ENCODE data around the gene VSTM5.
A peak's percentile ranks its signal among the peaks of the same experiment; 100 is the strongest.
"Not testable (repeated sequence)": the region's sequence is repeated elsewhere in the genome, so short reads cannot be mapped to it uniquely, and the experiment has no call there.

The VSTM5 gene, protein sequence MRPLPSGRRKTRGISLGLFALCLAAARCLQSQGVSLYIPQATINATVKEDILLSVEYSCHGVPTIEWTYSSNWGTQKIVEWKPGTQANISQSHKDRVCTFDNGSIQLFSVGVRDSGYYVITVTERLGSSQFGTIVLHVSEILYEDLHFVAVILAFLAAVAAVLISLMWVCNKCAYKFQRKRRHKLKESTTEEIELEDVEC

GRCh38 chr11:93850594-93851018, at the start of gene VSTM5:
Gene VSTM5, minus strand, starts transcription at chr11:93850618. Its CDS starts 116 bp downstream, at chr11:93850502.
- no peak for DNase-seq (ENCODE audit: low read depth)

DNA sequence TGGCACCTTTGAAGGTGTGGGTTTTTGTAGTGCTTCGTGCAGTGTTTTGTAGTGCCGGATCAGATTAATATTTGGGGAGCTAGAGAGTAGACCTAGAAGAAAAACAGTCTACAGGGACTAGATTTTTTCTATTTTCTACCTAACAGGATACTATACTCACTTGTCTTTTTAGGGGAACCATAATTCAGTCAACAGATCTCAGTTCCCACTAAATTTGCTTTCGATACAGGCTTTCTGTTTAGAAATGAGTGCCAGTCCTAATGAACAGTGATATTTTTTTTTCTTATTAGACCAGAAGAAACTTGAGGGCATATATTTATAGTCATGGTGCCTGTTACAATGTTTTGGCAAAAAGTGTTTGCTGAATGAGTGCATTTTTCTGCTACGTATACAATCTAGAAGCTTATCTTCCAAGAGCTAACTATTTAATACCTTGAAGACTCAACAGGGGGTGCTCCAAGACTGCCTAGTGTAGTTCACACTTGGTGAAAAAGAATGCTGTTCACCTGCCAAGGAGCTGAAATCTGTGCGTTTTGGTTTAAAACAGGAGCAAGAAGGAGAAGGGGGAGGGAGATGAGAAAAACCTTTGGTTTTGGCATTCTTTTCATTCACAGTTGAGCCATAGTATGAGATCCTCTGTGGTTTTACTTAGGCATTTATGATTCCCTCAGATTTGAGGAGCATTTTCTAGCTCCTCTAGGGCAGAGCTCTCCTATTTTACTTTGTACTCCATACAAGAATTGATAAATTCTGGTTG, 44.9 kb upstream of the VSTM5 start:
- peak; percentile 54 for DNase-seq (ENCODE audit: low read depth)

DNA sequence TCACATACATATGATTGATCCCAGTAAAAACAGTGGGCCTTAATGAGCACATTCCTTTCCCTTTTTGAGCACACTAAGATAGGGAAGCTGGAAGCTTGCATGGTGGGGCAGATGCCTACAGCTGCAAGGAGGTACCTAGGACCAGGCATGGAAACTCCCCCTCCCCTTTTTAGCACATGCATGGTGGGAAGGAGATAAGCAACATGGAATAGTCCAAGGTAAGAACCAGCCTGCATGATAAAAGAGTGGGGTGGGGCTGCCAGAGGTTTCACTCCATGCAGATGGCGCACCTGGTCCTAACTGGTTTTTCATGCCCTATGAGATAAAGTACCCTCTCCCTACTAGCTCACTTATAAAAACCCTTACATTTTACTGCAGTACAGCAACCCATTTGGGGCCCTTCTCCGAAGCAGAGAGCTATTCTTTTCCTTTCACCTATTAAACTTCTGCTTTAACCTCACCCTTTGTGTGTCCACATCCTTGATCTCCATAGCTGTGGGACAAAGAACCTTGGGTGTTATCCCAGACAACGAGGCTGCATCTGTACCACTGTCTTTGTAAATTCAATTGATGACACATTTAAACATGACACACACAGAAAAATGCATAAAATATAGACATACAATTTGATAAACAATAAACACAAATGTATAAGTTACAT, 40.1 kb upstream of the VSTM5 start:
- no peak for DNase-seq (ENCODE audit: low read depth)

DNA sequence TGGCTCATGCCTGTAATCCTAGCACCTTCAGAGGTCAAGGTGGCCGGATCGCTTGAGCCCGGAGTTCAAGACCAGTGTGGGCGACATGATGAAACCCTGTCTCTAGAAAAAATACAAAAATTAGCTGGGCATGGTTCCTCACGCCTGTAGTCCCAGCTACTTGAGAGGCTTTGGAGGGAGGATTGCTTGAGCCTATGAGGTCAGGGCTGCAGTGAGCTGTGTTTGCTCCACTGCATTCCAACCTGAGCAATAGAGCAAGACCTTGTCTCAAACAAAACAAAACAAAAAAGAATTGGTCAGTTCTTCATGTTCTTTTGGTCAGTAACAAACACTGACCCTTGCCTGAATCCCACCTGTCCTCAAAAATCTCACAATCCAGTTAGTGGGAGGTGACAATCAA, 36.7 kb upstream of the VSTM5 start:
- DNase-seq (ENCODE audit: low read depth): no peak

- not testable (repeated sequence) for DNase-seq (ENCODE audit: low read depth)
These were observed 28.7 kb upstream of the VSTM5 start for GRCh38 chr11:93879114-93879513.

- DNase-seq (ENCODE audit: low read depth): no peak
These were observed 25.2 kb upstream of the VSTM5 start for GRCh38 chr11:93875637-93876036.

GRCh38 chr11:93871526-93871925, 21.1 kb upstream of the VSTM5 start:
- DNase-seq (ENCODE audit: low read depth): no peak

DNA sequence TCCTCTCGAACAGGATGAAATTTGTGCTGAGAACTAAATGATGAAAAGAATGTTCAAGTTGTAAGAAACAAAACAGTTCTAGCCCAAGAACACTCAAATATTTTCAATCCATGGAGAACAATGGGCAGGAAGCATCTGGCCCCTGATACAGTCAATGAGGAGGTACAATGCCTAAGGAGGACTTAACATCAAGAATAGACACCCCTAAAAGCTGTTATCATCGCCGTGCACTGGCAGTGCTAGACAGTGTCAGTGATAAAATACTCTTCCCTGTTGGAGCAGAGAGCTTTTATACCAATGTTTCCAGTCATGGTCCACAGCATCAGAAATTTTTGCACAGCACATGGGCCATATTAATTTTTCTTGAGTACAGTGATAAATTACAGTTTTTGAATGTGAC, 20.2 kb upstream of the VSTM5 start:
- DNase-seq (ENCODE audit: low read depth): no peak

DNA sequence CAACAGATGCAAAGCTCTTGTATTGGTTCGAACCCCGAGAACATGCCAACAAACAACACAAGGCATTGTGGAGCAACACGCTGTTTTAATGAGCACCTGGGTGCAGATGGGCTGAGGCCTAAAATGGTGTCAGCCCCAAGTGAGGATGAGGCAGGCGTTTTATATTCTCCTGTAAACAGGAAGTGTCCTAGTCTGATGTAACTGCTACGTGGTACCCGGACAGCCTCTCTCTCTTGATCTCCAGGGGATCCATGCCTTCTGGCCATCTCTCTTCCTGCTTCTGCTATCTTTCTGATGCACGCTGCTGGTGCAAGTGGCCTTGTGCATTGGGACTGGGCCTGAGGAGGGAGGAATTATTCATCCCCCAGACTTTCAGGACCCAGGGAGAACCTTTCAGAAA, 19.4 kb upstream of the VSTM5 start:
- DNase-seq (ENCODE audit: low read depth): no peak

DNA sequence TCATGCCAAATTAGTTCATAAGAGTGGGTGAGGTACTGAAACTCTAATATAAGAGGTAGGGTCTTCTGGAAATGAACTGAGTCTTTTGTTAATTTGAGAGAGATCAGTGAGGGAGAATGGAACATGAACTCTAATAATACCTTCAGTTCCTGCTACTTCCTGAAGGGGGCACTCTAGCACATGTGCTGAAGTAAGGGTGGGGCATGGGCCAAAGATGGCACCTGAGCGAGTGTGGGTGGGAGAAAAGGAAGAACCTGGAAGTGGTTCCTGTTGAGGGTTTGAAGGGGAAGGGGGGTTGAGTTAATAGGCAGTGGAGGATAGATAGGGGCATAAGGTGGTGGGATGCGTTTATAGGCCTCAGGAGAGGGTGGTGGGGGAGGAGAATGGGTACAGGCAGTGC, 18.0 kb upstream of the VSTM5 start:
- not testable (repeated sequence) for DNase-seq (ENCODE audit: low read depth)

GRCh38 chr11:93861808-93862207, 11.4 kb upstream of the VSTM5 start:
- no peak for DNase-seq (ENCODE audit: low read depth)

DNA sequence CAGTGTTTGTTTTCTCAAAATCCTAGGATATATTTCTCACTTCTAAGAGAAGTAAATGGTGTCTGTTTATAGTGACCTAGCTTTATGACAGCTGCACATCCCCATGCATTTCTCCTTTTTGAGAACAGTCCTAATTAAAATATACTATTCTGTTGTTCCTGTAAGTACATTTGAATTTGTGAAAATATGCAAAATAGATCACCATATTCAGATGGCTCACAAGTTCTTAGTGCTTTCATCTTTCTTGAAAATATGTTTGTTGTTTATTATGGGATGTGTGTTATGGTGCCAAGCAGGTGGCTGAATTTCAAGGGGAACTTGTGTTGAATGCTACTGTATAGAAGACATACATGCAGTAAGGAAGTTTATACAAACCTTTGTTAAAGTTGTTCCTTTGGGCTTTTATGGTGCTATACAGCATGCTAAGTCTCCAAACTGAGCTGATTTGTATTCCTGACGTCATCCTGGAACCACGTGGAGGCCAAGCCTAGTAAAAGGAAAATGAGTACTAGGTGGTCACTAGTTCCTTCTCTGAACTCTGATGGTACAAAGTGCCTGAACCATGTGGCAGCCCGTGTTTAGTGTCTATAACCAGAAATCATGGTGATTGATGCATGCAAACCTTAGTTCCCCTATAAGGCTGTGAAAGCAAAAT, 7.8 kb upstream of the VSTM5 start:
- DNase-seq (ENCODE audit: low read depth): no peak

DNA sequence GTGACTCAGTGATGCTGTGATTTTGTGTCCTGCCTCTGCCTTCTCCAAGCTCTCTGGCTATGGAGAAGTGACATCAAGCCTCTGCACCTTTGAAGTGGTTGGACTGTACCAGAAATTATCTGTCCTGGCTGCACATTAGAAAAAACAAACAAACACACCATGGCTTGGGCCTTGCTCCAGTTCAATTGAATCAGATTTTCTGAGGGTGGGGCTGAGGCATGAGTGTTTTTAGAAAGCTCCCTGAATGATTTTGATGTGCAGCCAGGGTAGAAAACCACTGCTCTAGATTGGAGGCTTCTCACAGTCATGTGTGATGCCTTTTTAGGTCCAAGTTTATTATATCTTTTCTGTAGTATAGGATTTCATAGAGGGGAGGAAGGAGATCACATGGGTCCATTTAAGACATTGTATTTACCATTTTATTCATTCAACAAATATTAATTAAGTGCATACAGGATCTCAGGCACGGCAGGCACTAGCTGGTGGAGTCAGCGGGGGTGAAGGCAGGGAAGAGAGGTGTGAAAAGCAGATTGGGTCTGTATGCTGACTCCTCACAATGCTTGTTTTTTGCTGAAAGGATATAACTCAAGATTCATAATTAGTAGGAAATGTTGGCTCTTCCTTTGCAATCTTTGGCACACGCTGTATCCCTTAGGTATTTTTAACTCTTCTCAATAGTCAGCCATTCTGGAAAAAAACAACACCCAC, 7.1 kb upstream of the VSTM5 start:
- no peak for DNase-seq (ENCODE audit: low read depth)

DNA sequence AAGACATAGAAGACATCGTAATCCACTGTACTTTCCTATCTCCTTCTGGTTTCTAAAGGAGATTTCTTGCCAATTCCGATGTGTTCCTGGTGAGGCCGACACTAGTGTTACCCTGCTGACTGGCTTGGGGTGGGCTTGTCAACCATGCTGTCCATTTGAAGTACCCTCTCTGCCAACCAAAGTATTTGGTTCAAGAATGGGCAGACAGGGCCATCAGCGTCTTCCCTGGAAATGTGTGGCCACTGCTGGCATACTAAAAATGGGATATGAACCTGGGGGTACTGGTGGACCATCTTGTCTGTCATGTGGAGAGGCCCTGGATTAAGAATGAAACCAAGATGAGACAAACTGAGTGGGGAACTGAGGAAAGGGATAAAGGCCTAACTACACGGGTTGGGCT, 1.8 kb upstream of the VSTM5 start:
- no peak for DNase-seq (ENCODE audit: low read depth)

DNA sequence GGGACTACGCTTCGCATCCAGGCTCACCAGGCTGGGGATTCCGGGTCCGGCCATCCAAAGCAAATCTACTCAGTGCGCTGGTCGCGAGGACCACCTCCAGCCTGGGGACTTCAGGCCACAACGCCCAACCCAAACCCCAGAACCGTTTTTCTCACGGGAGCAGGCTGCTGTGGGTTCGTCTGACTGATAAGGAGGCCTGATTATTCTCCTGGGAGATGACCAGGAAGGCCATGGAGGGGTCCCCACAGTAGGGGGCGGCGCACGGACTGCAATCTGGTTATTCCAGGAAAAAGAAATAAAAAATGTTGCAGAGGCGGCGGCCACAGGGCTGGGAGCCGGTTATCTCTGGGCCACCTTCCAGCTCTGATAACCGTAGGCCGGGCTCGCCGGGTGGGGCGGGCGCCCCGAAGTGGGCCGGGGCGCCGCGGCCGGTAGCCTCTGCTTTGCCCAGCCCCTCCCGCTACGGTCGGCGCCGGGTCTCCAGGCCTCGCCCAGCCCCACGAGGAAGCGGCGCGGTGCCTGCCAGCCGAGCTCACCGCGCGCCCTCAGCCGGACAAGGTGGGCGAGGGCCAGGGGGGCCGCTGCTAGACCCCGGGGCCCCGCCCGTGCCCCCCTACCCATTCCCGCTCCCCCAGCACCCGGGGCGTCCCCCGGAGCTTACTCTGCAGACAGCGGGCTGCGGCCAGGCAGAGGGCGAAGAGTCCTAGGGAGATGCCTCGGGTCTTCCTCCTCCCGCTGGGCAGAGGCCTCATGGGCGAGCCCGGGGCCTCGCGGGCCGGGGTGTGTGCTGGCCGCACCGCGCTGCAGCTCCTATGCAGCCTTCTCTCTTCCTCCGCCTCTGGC, 446 bp downstream of the VSTM5 start:
- no peak for DNase-seq (ENCODE audit: low read depth)

DNA sequence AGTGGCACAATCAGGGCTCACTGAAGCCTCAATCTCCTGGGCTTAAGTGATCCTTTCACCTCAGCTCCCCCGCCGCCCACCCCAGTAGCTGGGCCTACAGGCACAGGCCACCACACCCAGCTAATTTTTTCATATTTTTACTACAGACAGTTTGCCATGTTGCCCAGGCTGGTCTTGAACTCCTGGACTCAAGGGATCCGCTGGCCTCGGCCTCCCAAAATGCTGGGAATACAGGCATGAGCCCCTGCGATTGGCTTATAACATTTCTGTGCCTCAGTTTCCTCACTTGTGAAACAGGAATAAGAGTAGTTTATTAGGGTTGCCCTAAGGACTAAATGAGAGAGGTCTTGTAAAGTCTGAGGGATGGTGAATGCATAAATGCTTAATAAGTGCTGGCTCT, 1.2 kb downstream of the VSTM5 start:
- DNase-seq (ENCODE audit: low read depth): no peak

DNA sequence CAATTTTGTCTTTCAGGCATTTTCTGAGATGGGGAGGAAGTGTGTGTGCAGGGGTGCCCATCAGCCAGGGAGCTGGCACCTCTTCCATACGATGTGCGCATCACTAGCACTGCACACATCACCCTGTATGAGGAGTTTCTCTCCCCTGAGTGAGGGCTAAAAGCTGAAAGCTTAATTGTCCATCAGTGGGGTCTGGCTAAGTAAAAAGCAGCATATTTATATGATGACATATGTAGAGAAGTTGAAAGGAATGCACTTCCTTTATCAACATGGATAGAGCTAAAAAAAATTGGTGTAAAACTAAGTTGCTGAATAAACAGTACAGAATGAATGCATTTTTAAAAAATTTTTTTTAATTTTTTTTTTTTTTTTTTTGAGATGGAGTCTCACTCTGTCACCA, 4.0 kb downstream of the VSTM5 start:
- DNase-seq (ENCODE audit: low read depth): no peak

- DNase-seq (ENCODE audit: low read depth): no peak
These were observed 5.0 kb downstream of the VSTM5 start for GRCh38 chr11:93845181-93846092.

GRCh38 chr11:93844568-93844967, 5.8 kb downstream of the VSTM5 start:
- DNase-seq (ENCODE audit: low read depth): no peak

DNA sequence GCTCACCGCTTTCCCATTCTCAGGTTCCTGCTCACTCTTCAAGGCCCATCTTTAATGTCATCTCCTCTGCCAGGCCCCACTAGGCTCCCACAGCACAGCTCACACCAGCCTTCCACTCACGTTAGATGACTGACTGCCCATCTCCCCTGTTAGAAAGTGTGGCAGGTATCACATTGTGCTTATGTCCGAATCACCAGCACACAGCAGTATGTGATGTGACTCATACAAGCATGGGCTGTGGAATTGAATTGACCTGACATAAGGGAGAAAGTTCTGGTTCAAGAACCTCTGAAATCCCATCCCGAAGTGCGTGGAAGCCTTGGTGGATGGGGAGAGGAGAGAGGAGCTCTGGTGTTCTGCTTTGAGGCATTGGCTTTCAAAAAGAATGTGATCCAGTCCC, 6.5 kb downstream of the VSTM5 start:
- no peak for DNase-seq (ENCODE audit: low read depth)
